ENCODE data around the gene KIF9.

GRCh38 chr3:47239929-47240328, 42.7 kb downstream of the KIF9 start:
- TF ChIP-seq ZNF274 (IDR thresholded peaks at IDR 0.05; ENCODE audit: low read depth, low read length) (no peak), YY1 (IDR thresholded peaks at IDR 0.05; ENCODE audit: insufficient read depth, insufficient read length) (no peak)
